IMR-90 (cell line): ENCODE measurements around the gene TIE1. TPM values are rescaled to one million over a fixed set of nuclear protein-coding genes. Genes with fewer than 3 reads are reported as not detected.

ENCODE experiments used
- ATAC-seq: fragments of 200-7000 bp; cut with Tn5 transposase; 2 replicates; pipeline ENCODE4 v1.9.1; 2020; ENCODE audit warnings: low read depth, mild to moderate bottlenecking, moderate library complexity
- BruUV-seq: library from RNA; stranded (reverse); fragments of 400-500 nt; replicated peaks from 2 replicates; lab custom pipeline; 2021; lab: Mats Ljungman, UMichigan
- CTCF ChIA-PET: fragments of 300-600 bp; formaldehyde crosslinking; extraction: SDS; loops from one replicate; lab custom pipeline; 2021; ENCODE audit warnings: antibody characterized with exemption; lab: Yijun Ruan, JAX
- POLR2A ChIA-PET: fragments of 300-600 bp; sonication (Branson Sonifier 250); formaldehyde crosslinking; loops from one replicate; lab custom pipeline; 2022; ENCODE audit warnings: antibody characterized with exemption; ENCODE audit not compliant: unreplicated experiment; lab: Charles Lee
- DNase-seq: peaks from one replicate; pipeline ENCODE4 v3.0.0; 2013
- H2AFZ ChIP-seq: replicated peaks from 2 replicates; pipeline ENCODE3; 2013; ENCODE audit warnings: low read length, mild to moderate bottlenecking; ENCODE audit not compliant: poor library complexity
- H2AK5ac ChIP-seq: 2 replicates; pipeline ENCODE4 v1.6.1; 2013; ENCODE audit warnings: low read depth, low read length, inconsistent platforms
- H2AK9ac ChIP-seq: replicated peaks from 2 replicates; pipeline ENCODE3; 2013; ENCODE audit warnings: mild to moderate bottlenecking, low read depth, low read length, moderate library complexity; ENCODE audit not compliant: poor library complexity
- H2BK120ac ChIP-seq: 2 replicates; pipeline ENCODE4 v1.6.1; 2013; ENCODE audit warnings: low read depth, low read length, inconsistent platforms
- H2BK15ac ChIP-seq: 3 replicates; pipeline ENCODE4 v1.6.1; 2013; ENCODE audit warnings: low read depth, low read length, inconsistent platforms
- H2BK20ac ChIP-seq: 2 replicates; pipeline ENCODE4 v1.6.1; 2013; ENCODE audit warnings: low read depth, mild to moderate bottlenecking, inconsistent platforms, low read length, moderate library complexity
- H2BK5ac ChIP-seq: 2 replicates; pipeline ENCODE4 v1.6.1; 2013; ENCODE audit warnings: mild to moderate bottlenecking, low read depth, low read length, inconsistent platforms; ENCODE audit not compliant: poor library complexity, severe bottlenecking
- H3K14ac ChIP-seq: replicated peaks from 2 replicates; pipeline ENCODE4 v1.6.1; 2013; ENCODE audit warnings: low read depth, low read length, inconsistent platforms
- H3K18ac ChIP-seq: 2 replicates; pipeline ENCODE4 v1.6.1; 2013; ENCODE audit warnings: low read depth, low read length, control low read depth
- H3K23ac ChIP-seq: 2 replicates; pipeline ENCODE4 v1.6.1; 2013; ENCODE audit warnings: low read depth, low read length, inconsistent platforms
- H3K27ac ChIP-seq: 2 replicates; pipeline ENCODE4 v1.5.1; 2013; ENCODE audit warnings: mild to moderate bottlenecking, control low read depth, low read length; ENCODE audit not compliant: insufficient read depth
- H3K27me3 ChIP-seq: 2 replicates; pipeline ENCODE4 v1.6.1; 2013; ENCODE audit warnings: low read length; ENCODE audit not compliant: control insufficient read depth, insufficient read depth
- H3K36me3 ChIP-seq: 2 replicates; pipeline ENCODE4 v1.6.1; 2013; ENCODE audit warnings: low read length, mixed read lengths; ENCODE audit not compliant: control insufficient read depth, insufficient read depth
- H3K4ac ChIP-seq: 2 replicates; pipeline ENCODE4 v1.6.1; 2013; ENCODE audit warnings: low read depth, low read length, inconsistent platforms
- H3K4me1 ChIP-seq: 2 replicates; pipeline ENCODE4 v1.6.1; 2013; ENCODE audit warnings: low read length, mixed read lengths; ENCODE audit not compliant: control insufficient read depth, insufficient read depth
- H3K4me2 ChIP-seq: 2 replicates; pipeline ENCODE4 v1.6.1; 2013; ENCODE audit warnings: low read depth, mild to moderate bottlenecking, control low read depth, low read length, moderate library complexity
- H3K4me3 ChIP-seq: 2 replicates; pipeline ENCODE4 v1.5.1; 2013; ENCODE audit warnings: low read depth, mild to moderate bottlenecking, control low read depth, low read length, moderate library complexity; ENCODE audit not compliant: insufficient read depth
- H3K56ac ChIP-seq: 2 replicates; pipeline ENCODE4 v1.6.1; 2013; ENCODE audit warnings: low read length, inconsistent platforms; ENCODE audit not compliant: insufficient read depth; ENCODE audit errors: extremely low read depth
- H3K79me1 ChIP-seq, 2 experiments: 2 replicates each; pipeline ENCODE4 v1.6.1; 2013; ENCODE audit warnings: low read length in 2 of 2, inconsistent platforms in 1 of 2, low read depth in 1 of 2
- H3K9ac ChIP-seq: 2 replicates; pipeline ENCODE4 v1.6.1; 2013; ENCODE audit warnings: low read depth, low read length, control low read depth
- H3K9me1 ChIP-seq: 2 replicates; pipeline ENCODE4 v1.6.1; 2013; ENCODE audit warnings: low read length, inconsistent platforms; ENCODE audit not compliant: insufficient read depth
- H3K9me3 ChIP-seq: 2 replicates; pipeline ENCODE4 v1.6.1; 2013; ENCODE audit warnings: low read length; ENCODE audit not compliant: control insufficient read depth, insufficient read depth
- H4K20me1 ChIP-seq: 2 replicates; pipeline ENCODE4 v1.6.1; 2013; ENCODE audit warnings: low read length, inconsistent platforms; ENCODE audit not compliant: insufficient read depth
- H4K5ac ChIP-seq: 2 replicates; pipeline ENCODE4 v1.6.1; 2013; ENCODE audit warnings: mild to moderate bottlenecking, low read depth, low read length, control low read depth
- H4K8ac ChIP-seq, 2 experiments: 2 replicates each; pipeline ENCODE4 v1.6.1; 2013; ENCODE audit warnings: low read depth in 2 of 2, low read length in 2 of 2, control low read depth in 1 of 2, inconsistent platforms in 1 of 2
- H4K91ac ChIP-seq: 2 replicates; pipeline ENCODE4 v1.6.1; 2013; ENCODE audit warnings: low read depth, low read length, inconsistent platforms; ENCODE audit not compliant: insufficient read depth
- BHLHE40 ChIP-seq: fragments of 150-350 bp; IDR thresholded peaks from 2 replicates; pipeline ENCODE4 v1.6.1; 2016; ENCODE audit warnings: mild to moderate bottlenecking, low read depth, low read length
- FOS ChIP-seq: fragments of 150-350 bp; IDR thresholded peaks from 2 replicates; pipeline ENCODE4 v1.6.1; 2016; ENCODE audit warnings: low read depth, low read length
- MAZ ChIP-seq: IDR thresholded peaks from 2 replicates; pipeline ENCODE4 v1.6.1; 2012; ENCODE audit warnings: low read depth, mild to moderate bottlenecking, low read length, improper control_type of control experiment, moderate library complexity, borderline replicate concordance
- MXI1 ChIP-seq: IDR thresholded peaks from 2 replicates; pipeline ENCODE4 v1.6.1; 2012; ENCODE audit warnings: low read depth, mild to moderate bottlenecking, low read length, moderate library complexity, borderline replicate concordance
- NFE2L2 ChIP-seq: fragments of 150-350 bp; IDR thresholded peaks from 2 replicates; pipeline ENCODE4 v1.6.1; 2016; ENCODE audit warnings: low read depth, mild to moderate bottlenecking, low read length
- POLR2A ChIP-seq: IDR thresholded peaks from 2 replicates; pipeline ENCODE4 v1.6.1; 2012; ENCODE audit warnings: mild to moderate bottlenecking, low read depth, low read length
- RAD21 ChIP-seq: IDR thresholded peaks from 2 replicates; pipeline ENCODE4 v1.6.1; 2012; ENCODE audit warnings: low read length, improper control_type of control experiment
- RCOR1 ChIP-seq: IDR thresholded peaks from 2 replicates; pipeline ENCODE4 v1.6.1; 2012; ENCODE audit warnings: mild to moderate bottlenecking, low read length, improper control_type of control experiment; ENCODE audit not compliant: insufficient replicate concordance
- SMC3 ChIP-seq: fragments of 150-350 bp; IDR thresholded peaks from 2 replicates; pipeline ENCODE4 v1.6.1; 2016; ENCODE audit warnings: low read depth, mild to moderate bottlenecking, antibody characterized with exemption, low read length, moderate library complexity
- WGBS, 2 experiments: methylation state at CpG; one replicate each; pipeline versions ENCODE4 v1.1.5 to v1.1.7; 2013; ENCODE audit warnings: missing lambda C conversion rate in 2 of 2; ENCODE audit not compliant: insufficient read length in 1 of 2; ENCODE audit errors: extremely low coverage in 2 of 2; 5-methylcytosine and 5-hydroxymethylcytosine counted together
- dilution Hi-C: fragments of 300-500 bp; cut with HindIII; formaldehyde crosslinking; loops from one replicate; pipeline ENCODE4 v1.14.3; 2018; ENCODE audit warnings: low sequenced_read_pairs; ENCODE audit not compliant: unreplicated experiment
- in situ Hi-C: fragments of 300-500 bp; cut with MboI; formaldehyde crosslinking; loops from 3 replicates; pipeline ENCODE4 v1.14.3; 2019; ENCODE audit warnings: low sequenced_read_pairs, inconsistent platforms, mixed read lengths
- intact Hi-C: fragments of 100-400 bp; cut with micrococcal nuclease; formaldehyde crosslinking; loops from 2 replicates; pipeline ENCODE4 v1.10.0; 2022
- polyA plus RNA-seq, 3 experiments: library from polyadenylated mRNA; depleted of rRNA; stranded (reverse); fragments of >200 nt; gene quantifications; 2 replicates each; pipeline ENCODE4 v1.2.3, GENCODE V29; 2012; ENCODE audit warnings: low replicate concordance in 1 of 3
- total RNA-seq: library from RNA; depleted of rRNA; stranded (reverse); fragments of >200 nt; gene quantifications from 2 replicates; pipeline ENCODE4 v1.2.3, GENCODE V29; 2012
- TF ChIP-seq, protein P1 (sequence below): conservative IDR thresholded peaks from 2 replicates; pipeline ENCODE4 v1.5.1; 2012; ENCODE audit warnings: mild to moderate bottlenecking, low read depth, low read length, improper control_type of control experiment
- TF ChIP-seq, protein P2 (sequence below): fragments of 150-350 bp; IDR thresholded peaks from 2 replicates; pipeline ENCODE4 v1.6.1; 2017; ENCODE audit warnings: mild to moderate bottlenecking, antibody characterized with exemption, low read length, low read depth

TIE1 gene
- total and polyA plus RNA-seq, 2 of the 4 experiments (the other 2 are of a cell fraction), result 2.3 to 7.5 TPM

DNA sequence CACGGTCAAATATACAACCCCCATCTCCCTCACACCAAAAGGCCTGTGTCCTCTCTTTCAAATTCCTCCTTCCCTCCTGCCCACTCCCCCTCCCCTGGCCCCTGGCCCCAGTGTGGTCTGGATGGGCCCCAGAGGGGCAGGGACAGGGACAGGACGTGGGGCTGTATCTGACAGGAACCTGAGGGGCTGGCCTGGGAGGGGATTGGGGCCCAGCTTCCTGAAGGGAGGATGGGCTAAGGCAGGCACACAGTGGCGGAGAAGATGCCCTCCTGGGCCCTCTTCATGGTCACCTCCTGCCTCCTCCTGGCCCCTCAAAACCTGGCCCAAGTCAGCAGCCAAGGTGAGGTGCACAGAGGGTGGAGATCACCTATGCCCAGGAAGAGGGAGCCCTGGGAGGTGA, 36.8 kb downstream of the TIE1 start, which contains the start of gene MPL:
Gene MPL (plus strand): TSS at position 231 of the 400 bp plus-strand sequence. CDS start 31 bp downstream, at position 262.
- BruUV-seq, result no TSS peak
- CTCF ChIA-PET, result no interaction called here
- H4K8ac ChIP-seq, result no peak within 1 kb of the TSS
- no peaks in the 10 kb centered on the region for H3K79me1 ChIP-seq
- POLR2A ChIA-PET, result no interaction called here
- no peak within 1 kb of the TSS for H4K5ac ChIP-seq
- no peaks in the 10 kb centered on the region for H3K9me3 ChIP-seq
- no peak within 1 kb of the TSS for H3K4me3 ChIP-seq
- H3K9me1 ChIP-seq, result no peaks in the 10 kb centered on the region
- WGBS, 2 experiments, result no CpG with 5 or more reads among the region's 3 CpGs
- H2BK15ac ChIP-seq, result no peak within 1 kb of the TSS
- no peak within 1 kb of the TSS for H4K91ac ChIP-seq
- no peak for DNase-seq
- peak within 1 kb of the TSS; percentile 37 for H2AFZ ChIP-seq
- H3K36me3 ChIP-seq, result no peaks in the 10 kb centered on the region
- no peak for ATAC-seq
- H3K27ac ChIP-seq, result no peak within 1 kb of the TSS
- no peaks in the 10 kb centered on the region for H4K20me1 ChIP-seq
- no peak within 1 kb of the TSS for H3K23ac ChIP-seq
- no peak within 1 kb of the TSS for H2BK5ac ChIP-seq
- no peak within 1 kb of the TSS for H3K18ac ChIP-seq
- TF ChIP-seq RCOR1 (no peak), FOS (no peak), MAZ (no peak), MXI1 (no peak), BHLHE40 (no peak), RAD21 (no peak), NFE2L2 (no peak), POLR2A (no peak), SMC3 (no peak)
- TF ChIP-seq, protein P1, sequence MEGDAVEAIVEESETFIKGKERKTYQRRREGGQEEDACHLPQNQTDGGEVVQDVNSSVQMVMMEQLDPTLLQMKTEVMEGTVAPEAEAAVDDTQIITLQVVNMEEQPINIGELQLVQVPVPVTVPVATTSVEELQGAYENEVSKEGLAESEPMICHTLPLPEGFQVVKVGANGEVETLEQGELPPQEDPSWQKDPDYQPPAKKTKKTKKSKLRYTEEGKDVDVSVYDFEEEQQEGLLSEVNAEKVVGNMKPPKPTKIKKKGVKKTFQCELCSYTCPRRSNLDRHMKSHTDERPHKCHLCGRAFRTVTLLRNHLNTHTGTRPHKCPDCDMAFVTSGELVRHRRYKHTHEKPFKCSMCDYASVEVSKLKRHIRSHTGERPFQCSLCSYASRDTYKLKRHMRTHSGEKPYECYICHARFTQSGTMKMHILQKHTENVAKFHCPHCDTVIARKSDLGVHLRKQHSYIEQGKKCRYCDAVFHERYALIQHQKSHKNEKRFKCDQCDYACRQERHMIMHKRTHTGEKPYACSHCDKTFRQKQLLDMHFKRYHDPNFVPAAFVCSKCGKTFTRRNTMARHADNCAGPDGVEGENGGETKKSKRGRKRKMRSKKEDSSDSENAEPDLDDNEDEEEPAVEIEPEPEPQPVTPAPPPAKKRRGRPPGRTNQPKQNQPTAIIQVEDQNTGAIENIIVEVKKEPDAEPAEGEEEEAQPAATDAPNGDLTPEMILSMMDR, result no peak
- TF ChIP-seq, protein P2, sequence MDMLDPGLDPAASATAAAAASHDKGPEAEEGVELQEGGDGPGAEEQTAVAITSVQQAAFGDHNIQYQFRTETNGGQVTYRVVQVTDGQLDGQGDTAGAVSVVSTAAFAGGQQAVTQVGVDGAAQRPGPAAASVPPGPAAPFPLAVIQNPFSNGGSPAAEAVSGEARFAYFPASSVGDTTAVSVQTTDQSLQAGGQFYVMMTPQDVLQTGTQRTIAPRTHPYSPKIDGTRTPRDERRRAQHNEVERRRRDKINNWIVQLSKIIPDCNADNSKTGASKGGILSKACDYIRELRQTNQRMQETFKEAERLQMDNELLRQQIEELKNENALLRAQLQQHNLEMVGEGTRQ, result no peak
- dilution Hi-C loops, result no loop called here
- no peak within 1 kb of the TSS for H3K56ac ChIP-seq
- H3K4me2 ChIP-seq, result no peak within 1 kb of the TSS
- H2BK120ac ChIP-seq, result no peak within 1 kb of the TSS
- H3K4ac ChIP-seq, result no peak within 1 kb of the TSS
- H2BK20ac ChIP-seq, result no peak within 1 kb of the TSS
- H2AK5ac ChIP-seq, result no peak within 1 kb of the TSS
- no peaks in the 10 kb centered on the region for H3K4me1 ChIP-seq
- intact Hi-C loops, result no loop called here
- peak within 1 kb of the TSS; percentile 11 for H2AK9ac ChIP-seq
- no peak within 1 kb of the TSS for H3K14ac ChIP-seq
- H3K9ac ChIP-seq, result no peak within 1 kb of the TSS
- in situ Hi-C loops, result no loop called here
- H3K27me3 ChIP-seq, result peaks cover 13% of the 10 kb centered on the region
